ENCODE data around the gene IMPDH1.

DNA sequence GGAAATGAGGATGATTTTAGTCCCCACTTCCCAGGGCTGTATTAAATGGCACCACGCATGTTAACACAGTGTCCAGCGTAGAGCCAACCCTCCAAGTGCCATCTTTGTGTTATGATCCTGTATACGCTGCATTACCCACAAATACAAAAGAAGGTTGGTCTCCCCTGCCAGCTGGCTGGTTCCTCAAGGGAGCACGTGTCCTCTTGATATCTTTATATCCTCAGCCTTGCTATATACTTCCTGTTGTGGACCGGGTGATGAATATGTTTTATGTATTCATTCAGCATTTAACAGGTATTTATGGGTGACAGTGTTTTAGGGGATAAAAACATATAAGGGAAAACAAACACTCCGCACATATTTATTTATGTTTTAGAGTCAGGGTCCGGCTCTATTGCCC, 25.1 kb downstream of the IMPDH1 start:
- TF ChIP-seq, protein P1, sequence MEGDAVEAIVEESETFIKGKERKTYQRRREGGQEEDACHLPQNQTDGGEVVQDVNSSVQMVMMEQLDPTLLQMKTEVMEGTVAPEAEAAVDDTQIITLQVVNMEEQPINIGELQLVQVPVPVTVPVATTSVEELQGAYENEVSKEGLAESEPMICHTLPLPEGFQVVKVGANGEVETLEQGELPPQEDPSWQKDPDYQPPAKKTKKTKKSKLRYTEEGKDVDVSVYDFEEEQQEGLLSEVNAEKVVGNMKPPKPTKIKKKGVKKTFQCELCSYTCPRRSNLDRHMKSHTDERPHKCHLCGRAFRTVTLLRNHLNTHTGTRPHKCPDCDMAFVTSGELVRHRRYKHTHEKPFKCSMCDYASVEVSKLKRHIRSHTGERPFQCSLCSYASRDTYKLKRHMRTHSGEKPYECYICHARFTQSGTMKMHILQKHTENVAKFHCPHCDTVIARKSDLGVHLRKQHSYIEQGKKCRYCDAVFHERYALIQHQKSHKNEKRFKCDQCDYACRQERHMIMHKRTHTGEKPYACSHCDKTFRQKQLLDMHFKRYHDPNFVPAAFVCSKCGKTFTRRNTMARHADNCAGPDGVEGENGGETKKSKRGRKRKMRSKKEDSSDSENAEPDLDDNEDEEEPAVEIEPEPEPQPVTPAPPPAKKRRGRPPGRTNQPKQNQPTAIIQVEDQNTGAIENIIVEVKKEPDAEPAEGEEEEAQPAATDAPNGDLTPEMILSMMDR (conservative IDR thresholded peaks at IDR 0.05): no peak
- no peak for TF ChIP-seq EZH2 (IDR thresholded peaks at IDR 0.05; ENCODE audit: low read depth)

All from PC-9 (cell line).